HepG2 (cell line): Measurements from ENCODE around the gene LITAF. TPM values are rescaled to one million over a fixed set of nuclear protein-coding genes. Genes with fewer than 3 reads are reported as not detected.

ENCODE experiments used
- ATAC-seq: fragments of 200-7000 bp; cut with Tn5 transposase; 3 replicates; pipeline ENCODE4 v1.9.1; 2020; ENCODE audit warnings: mild to moderate bottlenecking, moderate library complexity
- BruUV-seq: library from RNA; stranded (reverse); fragments of 400-500 nt; replicated peaks from 2 replicates; lab custom pipeline; 2021; lab: Mats Ljungman, UMichigan
- CTCF ChIA-PET: fragments of 300-600 bp; formaldehyde crosslinking; extraction: SDS; loops from one replicate; lab custom pipeline; 2021; ENCODE audit warnings: low total read pairs, inconsistent platforms, low intra/inter-chr PET ratio; lab: Yijun Ruan, JAX
- POLR2A ChIA-PET: fragments of 350-600 bp; sonication (Branson Sonifier 250); formaldehyde crosslinking; loops from one replicate; lab custom pipeline; 2020; ENCODE audit warnings: antibody characterized with exemption, inconsistent platforms; lab: Yijun Ruan, JAX
- DNase-seq: peaks from one replicate; pipeline ENCODE4 v3.0.0-alpha.2; 2015; ENCODE audit warnings: low spot score
- FAIRE-seq: peaks from 3 replicates; lab custom pipeline; 2011; peaks lifted over from hg19 to GRCh38; lab: Jason Lieb, UNC
- H2AFZ ChIP-seq: one replicate; pipeline ENCODE4 v1.6.1; 2011; ENCODE audit warnings: low read length, inconsistent platforms
- H3K27ac ChIP-seq: fragments of 300-600 bp; 3 replicates; pipeline ENCODE4 v1.8.0; 2011; ENCODE audit warnings: mixed run types, mild to moderate bottlenecking, mixed read lengths, low read length, inconsistent platforms; ENCODE audit not compliant: insufficient read depth; ENCODE audit errors: extremely low read length
- H3K27me3 ChIP-seq, 2 experiments: fragments of 200-600 bp in 1 of 2; 2 replicates in 1 of 2; 3 replicates in 1 of 2; pipeline versions ENCODE4 v1.6.0 to v1.8.0; 2011; ENCODE audit warnings: low read length in 2 of 2, mild to moderate bottlenecking in 2 of 2, moderate library complexity in 2 of 2, inconsistent platforms in 1 of 2; ENCODE audit not compliant: insufficient read depth in 2 of 2, control insufficient read depth in 1 of 2
- H3K36me3 ChIP-seq, 2 experiments: fragments of 200-600 bp in 1 of 2; replicated peaks in 1 of 2; 2 replicates in 1 of 2; 3 replicates in 1 of 2; pipeline versions ENCODE4 v1.5.1 to v1.8.0; 2011; ENCODE audit warnings: low read length in 2 of 2, inconsistent platforms in 1 of 2; ENCODE audit not compliant: insufficient read depth in 2 of 2, control insufficient read depth in 1 of 2
- H3K4me1 ChIP-seq: 2 replicates; pipeline ENCODE4 v1.5.1; 2012; ENCODE audit warnings: low read length, inconsistent platforms; ENCODE audit not compliant: insufficient read depth
- H3K4me2 ChIP-seq: 2 replicates; pipeline ENCODE4 v1.6.0; 2011; ENCODE audit warnings: low read depth, low read length, inconsistent platforms
- H3K4me3 ChIP-seq, 3 experiments: fragments of 200-600 bp in 1 of 3; sonication (generic), shearing (Covaris generic) in 1 of 3; replicated peaks in 1 of 3; 2 replicates each; pipeline ENCODE4 v1.5.1; 2011 to 2016; ENCODE audit warnings: low read length in 3 of 3, inconsistent platforms in 2 of 3, low read depth in 2 of 3, mild to moderate bottlenecking in 2 of 3, control low read depth in 1 of 3, mixed read lengths in 1 of 3; ENCODE audit not compliant: insufficient read depth in 1 of 3
- H3K79me2 ChIP-seq: one replicate; pipeline ENCODE4 v1.6.1; 2011; ENCODE audit warnings: low read length, inconsistent platforms; ENCODE audit not compliant: insufficient read depth
- H3K9ac ChIP-seq: 2 replicates; pipeline ENCODE4 v1.6.0; 2011; ENCODE audit warnings: mild to moderate bottlenecking, low read depth, low read length, inconsistent platforms; ENCODE audit not compliant: insufficient read depth
- H3K9me3 ChIP-seq: 2 replicates; pipeline ENCODE4 v1.5.1; 2012; ENCODE audit warnings: mild to moderate bottlenecking, low read length
- H4K20me1 ChIP-seq: 2 replicates; pipeline ENCODE4 v1.6.0; 2011; ENCODE audit warnings: inconsistent platforms, mild to moderate bottlenecking, low read length, moderate library complexity; ENCODE audit not compliant: insufficient read depth
- ATF2 ChIP-seq: sonication (generic); formaldehyde crosslinking; IDR thresholded peaks from 2 replicates; pipeline ENCODE4 v1.4.0; 2020; ENCODE audit warnings: missing genetic modification reagents
- CENPX ChIP-seq: sonication (generic); formaldehyde crosslinking; IDR thresholded peaks from 2 replicates; pipeline ENCODE4 v1.9.0; 2021; ENCODE audit warnings: mild to moderate bottlenecking, missing genetic modification reagents, moderate library complexity
- HBP1 ChIP-seq: IDR thresholded peaks from 2 replicates; pipeline ENCODE4 v1.6.1; 2016; ENCODE audit warnings: low read depth, control low read depth
- MAF1 ChIP-seq: sonication (generic); formaldehyde crosslinking; IDR thresholded peaks from 2 replicates; pipeline ENCODE4 v1.5.0; 2020; ENCODE audit warnings: missing genetic modification reagents, borderline replicate concordance
- MXD4 ChIP-seq: IDR thresholded peaks from 2 replicates; pipeline ENCODE4 v1.6.1; 2016; ENCODE audit warnings: mild to moderate bottlenecking, missing biosample characterization, missing genetic modification reagents
- PHF21A ChIP-seq: sonication (generic); formaldehyde crosslinking; IDR thresholded peaks from 2 replicates; pipeline ENCODE4 v1.5.0; 2020; ENCODE audit warnings: mild to moderate bottlenecking, missing genetic modification reagents
- SP5 ChIP-seq: IDR thresholded peaks from 2 replicates; pipeline ENCODE4 v1.6.1; 2016; ENCODE audit warnings: low read depth, borderline replicate concordance
- UBTF ChIP-seq: sonication (generic); formaldehyde crosslinking; IDR thresholded peaks from 2 replicates; pipeline ENCODE4 v1.4.0; 2020; ENCODE audit warnings: mild to moderate bottlenecking, missing genetic modification reagents
- ZBTB25 ChIP-seq: IDR thresholded peaks from 2 replicates; pipeline ENCODE4 v1.6.1; 2018; ENCODE audit warnings: missing genetic modification reagents
- ZMAT3 ChIP-seq: sonication (generic); formaldehyde crosslinking; conservative IDR thresholded peaks from 2 replicates; pipeline ENCODE4 v1.7.0; 2021; ENCODE audit warnings: missing genetic modification reagents
- ZNF225 ChIP-seq: sonication (generic); formaldehyde crosslinking; IDR thresholded peaks from 2 replicates; pipeline ENCODE4 v1.4.0; 2020; ENCODE audit warnings: mild to moderate bottlenecking, missing genetic modification reagents
- ZNF232 ChIP-seq: sonication (generic); formaldehyde crosslinking; IDR thresholded peaks from 2 replicates; pipeline ENCODE4 v1.4.0; 2020; ENCODE audit warnings: missing genetic modification reagents, borderline replicate concordance
- ZNF639 ChIP-seq: conservative IDR thresholded peaks from 2 replicates; pipeline ENCODE4 v1.6.1; 2018; ENCODE audit warnings: missing genetic modification reagents
- WGBS: methylation state at CpG from one replicate; pipeline ENCODE4 v1.1.6; 2017; ENCODE audit warnings: low lambda C conversion rate; 5-methylcytosine and 5-hydroxymethylcytosine counted together
- in situ Hi-C: cut with HindIII; loops from 2 replicates; pipeline ENCODE4 v1.10.0; 2017; ENCODE audit warnings: low pct_unique_long_range_greater_than_20kb; ENCODE audit not compliant: extremely low pct_ligation_motif_present
- intact Hi-C: fragments of 100-400 bp; cut with micrococcal nuclease; formaldehyde crosslinking; loops from one replicate; pipeline ENCODE4 v1.10.0; 2022; ENCODE audit not compliant: unreplicated experiment
- polyA plus RNA-seq, 8 experiments: library from polyadenylated mRNA; depleted of rRNA in 3 of 8; stranded (reverse) in 7 of 8; unstranded in 1 of 8; fragments of >200 nt; fragmentation: Illumina TruSeq in 4 of 8; extraction: Trizol in 4 of 8; gene quantifications; 2 replicates each; pipeline versions ENCODE4 v1.2.1 to v1.2.3, GENCODE V29; 2011 to 2016; ENCODE audit warnings: low read depth in 4 of 8, missing spikeins in 1 of 8, mixed read lengths in 1 of 8; ENCODE audit not compliant: insufficient read depth in 1 of 8
- total RNA-seq, 5 experiments: library from RNA; depleted of rRNA; stranded (reverse); fragments of >200 nt; fragmentation: Illumina TruSeq; extraction: Trizol; gene quantifications; 2 replicates each; pipeline ENCODE4 v1.2.3, GENCODE V29; 2016; ENCODE audit warnings: low read depth in 1 of 5

Gene LITAF
- total and polyA plus RNA-seq, 2 of the 13 experiments (the other 11 are each of a cell fraction or from before 2014, with no cell fraction given) = 80.1 to 141 TPM

GRCh38 chr16:11576427-11577289 is 10.1 kb downstream of the LITAF start:
- BruUV-seq = no TSS peak
- intact Hi-C loops (loop anchor here (1.0 to 5.0 kb wide), 2 partner anchors 9 to 166 kb away; partner anchors contain the start of gene TXNDC11), in situ Hi-C loops (no loop called here)
- Histone ChIP-seq H2AFZ (no peak overlapping the region), H3K27me3 (no peaks in the 10 kb centered on the region), H3K9ac (peak overlapping the region; percentile 1; the same call in 1 of the 2 replicates), H3K9me3 (no peaks in the 10 kb centered on the region), H3K27ac (peak overlapping the region; percentile 86), H3K36me3 (no peaks in the 10 kb centered on the region; a peak in 1 of 5 replicates), H4K20me1 (peaks cover 25% of the 10 kb centered on the region; the same call in 1 of the 2 replicates), H3K4me2 (peak overlapping the region; percentile 78), H3K4me1 (peaks cover 90% of the 10 kb centered on the region), H3K79me2 (peaks cover 77% of the 10 kb centered on the region), H3K4me3 (peak overlapping the region in 1 of 3 experiments; percentile 51; a peak in 2 of 6 replicates)
- peak; percentile 76 for ATAC-seq
- DNase-seq = peak; percentile 97
- peak; percentile 60 for FAIRE-seq
- 4% methylated on average over 9 of the region's 9 CpGs for WGBS
- ChIA-PET POLR2A (interaction anchor here (1.0 to 4.5 kb wide), 13 partner anchors 9 to 321 kb away, joined by 3 to 54 read pairs (median 5); partner anchors contain the start of genes LITAF, SOCS1, TXNDC11 and ZC3H7A), CTCF (no interaction called here)
- TF ChIP-seq ATF2 (CRISPR knock-in tag) (peak; percentile 56; the same call in 1 of the 2 replicates), MAF1 (CRISPR knock-in tag) (no peak), MXD4 (CRISPR knock-in tag) (peak; percentile 33; the same call in 1 of the 2 replicates), HBP1 (peak; percentile 16; the same call in 1 of the 2 replicates), ZNF232 (CRISPR knock-in tag) (no peak; the same call in 1 of the 2 replicates), ZMAT3 (CRISPR knock-in tag) (peak; percentile 31; the same call in 1 of the 2 replicates), SP5 (CRISPR knock-in tag) (peak; percentile 68; the same call in 1 of the 2 replicates), PHF21A (peak; percentile 54), ZNF225 (no peak), ZNF639 (CRISPR knock-in tag) (peak; percentile 56; the same call in 1 of the 2 replicates), CENPX (CRISPR knock-in tag) (no peak), ZBTB25 (peak; percentile 62; the same call in 1 of the 2 replicates), UBTF (CRISPR knock-in tag) (0 out of 2 replicates have a peak, but pooled peaks have one; percentile 5)
